Fibroblast of lung (primary cell): ENCODE measurements around the gene ITPR1.

Source experiments
- EZH2 ChIP-seq: IDR thresholded peaks from 2 replicates; pipeline ENCODE4 v1.5.1; 2012; ENCODE audit warnings: low read length, control low read depth, mild to moderate bottlenecking; ENCODE audit errors: missing control alignments
- TF ChIP-seq, protein P1 (sequence below), 2 donors: IDR thresholded peaks in 1 of 2; conservative IDR thresholded peaks in 1 of 2; 1 replicate in 1 of 2; 2 replicates in 1 of 2; pipeline ENCODE4 v1.5.1; 2011 to 2012; ENCODE audit warnings: low read length in 2 of 2, control low read depth in 1 of 2, inconsistent platforms in 1 of 2, low read depth in 1 of 2, mild to moderate bottlenecking in 1 of 2

DNA sequence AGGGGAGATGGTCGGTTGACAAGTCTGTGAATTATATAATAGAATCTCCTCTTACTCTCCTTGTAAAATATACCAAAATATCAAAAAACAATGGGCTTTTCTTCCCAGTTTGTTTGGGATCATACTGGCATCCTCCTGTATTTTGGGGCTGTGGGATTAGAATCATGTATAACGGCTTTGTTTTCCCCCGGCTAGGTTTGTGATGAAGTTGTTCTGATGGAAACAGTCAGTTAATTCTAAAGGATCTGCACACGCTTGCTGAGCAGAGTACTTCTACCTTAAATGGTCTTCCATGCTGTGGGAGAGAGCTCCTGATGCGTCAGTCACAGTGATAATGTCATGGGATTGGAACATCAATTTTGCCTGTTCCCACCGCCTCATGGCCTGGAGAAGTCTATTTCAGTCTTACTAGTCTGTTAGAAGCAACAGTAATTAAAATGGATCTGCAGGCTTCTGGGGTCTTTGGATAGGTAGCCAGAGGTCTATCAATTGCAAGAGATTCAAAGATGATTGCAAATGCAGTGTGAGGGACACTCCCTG lies 81.3 kb downstream of the ITPR1 start:
- TF ChIP-seq, protein P1, sequence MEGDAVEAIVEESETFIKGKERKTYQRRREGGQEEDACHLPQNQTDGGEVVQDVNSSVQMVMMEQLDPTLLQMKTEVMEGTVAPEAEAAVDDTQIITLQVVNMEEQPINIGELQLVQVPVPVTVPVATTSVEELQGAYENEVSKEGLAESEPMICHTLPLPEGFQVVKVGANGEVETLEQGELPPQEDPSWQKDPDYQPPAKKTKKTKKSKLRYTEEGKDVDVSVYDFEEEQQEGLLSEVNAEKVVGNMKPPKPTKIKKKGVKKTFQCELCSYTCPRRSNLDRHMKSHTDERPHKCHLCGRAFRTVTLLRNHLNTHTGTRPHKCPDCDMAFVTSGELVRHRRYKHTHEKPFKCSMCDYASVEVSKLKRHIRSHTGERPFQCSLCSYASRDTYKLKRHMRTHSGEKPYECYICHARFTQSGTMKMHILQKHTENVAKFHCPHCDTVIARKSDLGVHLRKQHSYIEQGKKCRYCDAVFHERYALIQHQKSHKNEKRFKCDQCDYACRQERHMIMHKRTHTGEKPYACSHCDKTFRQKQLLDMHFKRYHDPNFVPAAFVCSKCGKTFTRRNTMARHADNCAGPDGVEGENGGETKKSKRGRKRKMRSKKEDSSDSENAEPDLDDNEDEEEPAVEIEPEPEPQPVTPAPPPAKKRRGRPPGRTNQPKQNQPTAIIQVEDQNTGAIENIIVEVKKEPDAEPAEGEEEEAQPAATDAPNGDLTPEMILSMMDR (conservative IDR thresholded peaks at IDR 0.05 in 1 of 2, IDR thresholded peaks at IDR 0.05 in 1 of 2; ENCODE audit: low read depth in 1 of 2, low read length in 2 of 2): no peak
- TF ChIP-seq EZH2: no peak
